IMR-90 (cell line): ENCODE results near the gene SBSN.

Experiments used
- FOS ChIP-seq: fragments of 150-350 bp; IDR thresholded peaks from 2 replicates; pipeline ENCODE4 v1.6.1; 2016; ENCODE audit warnings: low read depth, low read length
- TF ChIP-seq, protein P1 (sequence below): conservative IDR thresholded peaks from 2 replicates; pipeline ENCODE4 v1.5.1; 2012; ENCODE audit warnings: mild to moderate bottlenecking, low read depth, low read length, improper control_type of control experiment

DNA sequence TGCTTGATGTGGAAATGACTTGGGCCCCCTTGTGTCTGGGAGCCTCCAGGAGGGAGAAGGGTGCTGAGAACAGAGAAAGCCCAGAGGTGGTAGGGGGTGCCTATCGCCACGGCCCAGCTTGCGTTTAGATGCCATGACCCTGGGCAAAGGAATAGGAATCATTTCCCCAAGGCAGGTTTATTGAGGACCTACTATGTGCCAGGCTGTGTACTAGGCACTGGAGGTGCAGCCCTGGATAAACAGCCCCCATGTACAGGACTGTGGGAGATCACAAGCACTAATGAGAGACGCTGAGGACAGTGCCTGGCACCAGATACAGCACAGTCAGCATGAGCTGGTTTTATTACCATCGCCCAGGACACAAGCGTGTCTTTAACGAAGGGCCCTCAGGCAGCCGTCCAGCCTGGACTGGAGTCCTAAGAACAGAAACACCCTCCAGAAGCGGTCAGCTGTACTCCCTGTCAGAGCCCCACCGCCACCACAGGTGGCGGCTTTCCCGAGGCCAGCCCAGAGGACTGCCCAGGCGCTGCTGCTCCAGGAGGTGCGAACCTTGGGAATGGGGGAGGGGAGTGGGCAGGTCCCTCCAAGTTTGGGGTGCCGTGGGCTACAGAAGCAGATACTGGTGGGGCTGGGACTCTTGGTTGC lies 21.9 kb upstream of the SBSN start:
- TF ChIP-seq, protein P1, sequence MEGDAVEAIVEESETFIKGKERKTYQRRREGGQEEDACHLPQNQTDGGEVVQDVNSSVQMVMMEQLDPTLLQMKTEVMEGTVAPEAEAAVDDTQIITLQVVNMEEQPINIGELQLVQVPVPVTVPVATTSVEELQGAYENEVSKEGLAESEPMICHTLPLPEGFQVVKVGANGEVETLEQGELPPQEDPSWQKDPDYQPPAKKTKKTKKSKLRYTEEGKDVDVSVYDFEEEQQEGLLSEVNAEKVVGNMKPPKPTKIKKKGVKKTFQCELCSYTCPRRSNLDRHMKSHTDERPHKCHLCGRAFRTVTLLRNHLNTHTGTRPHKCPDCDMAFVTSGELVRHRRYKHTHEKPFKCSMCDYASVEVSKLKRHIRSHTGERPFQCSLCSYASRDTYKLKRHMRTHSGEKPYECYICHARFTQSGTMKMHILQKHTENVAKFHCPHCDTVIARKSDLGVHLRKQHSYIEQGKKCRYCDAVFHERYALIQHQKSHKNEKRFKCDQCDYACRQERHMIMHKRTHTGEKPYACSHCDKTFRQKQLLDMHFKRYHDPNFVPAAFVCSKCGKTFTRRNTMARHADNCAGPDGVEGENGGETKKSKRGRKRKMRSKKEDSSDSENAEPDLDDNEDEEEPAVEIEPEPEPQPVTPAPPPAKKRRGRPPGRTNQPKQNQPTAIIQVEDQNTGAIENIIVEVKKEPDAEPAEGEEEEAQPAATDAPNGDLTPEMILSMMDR = no peak
- TF ChIP-seq FOS = no peak
